HG03280 (cell line): ENCODE data around the gene SYNE1.
"Not testable (repeated sequence)": the region's sequence is repeated elsewhere in the genome, so short reads cannot be mapped to it uniquely, and the experiment has no call there.

Experiments
- ATAC-seq: cut with Tn5 transposase; IDR thresholded peaks from one replicate; pipeline ENCODE4 v1.9.1; 2021; ENCODE audit warnings: mild to moderate bottlenecking, moderate library complexity; ENCODE audit not compliant: unreplicated experiment

Gene SYNE1

DNA sequence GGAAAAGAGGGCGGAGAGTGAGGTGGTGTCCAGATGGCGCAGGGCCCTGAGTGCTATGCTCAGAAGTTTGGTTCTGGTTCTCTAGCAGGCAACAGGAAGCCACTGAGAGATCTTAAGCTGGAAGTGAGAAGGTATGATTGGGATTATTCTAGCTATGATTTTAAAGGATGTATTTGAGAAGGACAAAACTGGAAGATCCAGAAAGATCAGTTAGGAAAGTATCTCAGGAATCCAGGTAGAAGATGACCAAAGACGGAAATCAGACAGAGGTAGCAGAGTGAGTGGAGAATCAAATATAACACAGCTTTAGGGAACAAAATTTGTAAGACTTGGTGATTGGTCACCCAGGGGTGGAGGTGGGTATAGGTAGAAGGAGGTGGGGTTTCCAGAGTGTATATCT, 5.8 kb downstream of the SYNE1 start:
- no peak for ATAC-seq

- ATAC-seq, result no peak
These were observed 6.3 kb downstream of the SYNE1 start for GRCh38 chr6:152630832-152631231.

- ATAC-seq, result no peak
These were observed 11.9 kb downstream of the SYNE1 start for GRCh38 chr6:152625213-152625612.

DNA sequence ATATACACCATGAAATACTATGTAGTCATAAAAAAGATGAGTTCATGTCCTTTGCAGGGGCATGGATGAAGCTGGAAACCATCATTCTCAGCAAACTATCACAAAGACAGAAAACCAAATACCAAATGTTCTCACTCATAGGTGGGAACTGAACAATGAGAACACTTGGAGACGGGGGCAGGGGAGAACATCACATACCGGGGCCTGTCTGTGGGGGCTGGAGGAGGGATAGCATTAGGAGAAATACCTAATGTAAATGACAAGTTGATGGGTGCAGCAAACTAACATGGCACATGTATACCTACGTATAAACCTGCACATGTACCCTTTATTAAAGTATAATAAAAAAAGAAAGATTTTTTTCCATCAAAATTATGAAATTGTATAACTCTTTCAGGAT, 22.4 kb downstream of the SYNE1 start:
- not testable (repeated sequence) for ATAC-seq

DNA sequence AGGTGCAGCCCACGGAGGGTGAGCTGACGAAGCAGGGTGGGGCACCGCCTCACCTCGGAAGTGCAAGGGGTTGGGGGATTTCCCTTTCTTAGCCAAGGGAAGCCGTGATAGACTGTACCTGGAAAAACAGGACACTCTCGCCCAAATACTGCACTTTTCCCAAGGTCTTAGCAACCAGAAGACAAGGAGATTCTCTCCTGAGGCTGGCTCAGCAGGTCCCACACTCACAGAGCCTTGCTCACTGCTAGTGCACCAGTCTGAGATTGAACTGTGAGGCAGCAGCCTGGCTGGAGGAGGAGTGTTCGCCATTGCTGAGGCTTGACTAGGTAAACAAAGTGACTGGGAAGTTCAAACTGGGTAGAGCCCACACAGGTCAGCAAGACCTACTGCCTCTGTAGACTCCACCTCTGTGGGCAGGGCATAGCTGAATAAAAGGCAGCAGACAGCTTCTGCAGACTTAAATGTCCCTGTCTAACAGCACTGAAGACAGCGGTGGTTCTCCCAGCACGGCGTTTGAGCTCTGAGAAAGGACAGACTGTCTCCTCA, 28.0 kb downstream of the SYNE1 start:
- no peak for ATAC-seq

DNA sequence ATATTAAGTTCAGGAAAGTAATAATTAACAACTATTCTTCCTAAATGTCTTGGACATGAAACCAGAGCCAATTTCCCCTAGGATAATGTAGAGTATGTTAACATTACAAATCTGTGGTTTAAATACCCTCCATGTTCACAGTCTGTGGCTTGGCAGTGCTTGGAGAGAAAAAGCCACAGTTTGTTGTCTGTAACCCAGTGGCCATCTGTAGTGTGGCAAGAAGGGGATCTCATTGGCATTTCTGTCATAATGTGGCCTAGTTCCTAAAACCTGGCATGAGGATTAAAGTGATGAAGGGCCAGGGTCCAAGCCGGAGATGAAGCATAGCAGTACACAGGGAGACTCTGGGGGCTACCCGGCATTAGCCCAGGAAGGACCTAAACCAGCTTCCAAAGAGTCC, 31.2 kb downstream of the SYNE1 start:
- no peak for ATAC-seq

GRCh38 chr6:152605342-152605741, 31.8 kb downstream of the SYNE1 start:
- ATAC-seq, result no peak

- ATAC-seq, result no peak
These were observed 33.3 kb downstream of the SYNE1 start for GRCh38 chr6:152603911-152604310.

GRCh38 chr6:152600022-152600421, 37.1 kb downstream of the SYNE1 start:
- no peak for ATAC-seq

DNA sequence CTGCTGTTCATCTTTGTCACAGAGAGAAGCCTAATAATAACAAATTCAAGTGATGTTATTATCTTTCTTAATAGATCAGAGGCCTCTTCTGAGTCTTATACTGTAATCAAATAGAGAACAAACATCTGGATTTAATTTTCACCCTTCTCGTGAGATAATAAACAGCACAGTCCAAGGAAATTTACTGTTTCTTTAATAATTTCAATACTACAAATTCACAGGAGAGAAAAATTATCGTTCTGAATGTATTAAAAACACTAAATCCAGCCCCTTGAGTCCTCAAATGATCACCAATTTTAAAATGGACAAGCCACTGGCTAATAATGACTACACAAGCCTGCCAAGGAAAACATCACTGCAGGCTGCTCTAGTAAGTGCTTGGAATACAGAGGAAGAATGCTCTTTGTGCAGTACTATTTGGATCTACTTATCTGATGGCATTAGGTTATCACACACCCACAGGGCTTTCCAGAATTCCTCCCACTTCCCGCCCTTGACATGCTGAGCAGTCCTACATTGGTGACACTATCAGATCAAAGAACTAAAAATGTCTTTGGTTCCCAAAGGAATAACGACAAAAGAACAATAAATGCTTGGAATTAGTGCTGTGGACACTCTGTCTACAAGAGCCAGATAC, 38.1 kb downstream of the SYNE1 start:
- no peak for ATAC-seq

DNA sequence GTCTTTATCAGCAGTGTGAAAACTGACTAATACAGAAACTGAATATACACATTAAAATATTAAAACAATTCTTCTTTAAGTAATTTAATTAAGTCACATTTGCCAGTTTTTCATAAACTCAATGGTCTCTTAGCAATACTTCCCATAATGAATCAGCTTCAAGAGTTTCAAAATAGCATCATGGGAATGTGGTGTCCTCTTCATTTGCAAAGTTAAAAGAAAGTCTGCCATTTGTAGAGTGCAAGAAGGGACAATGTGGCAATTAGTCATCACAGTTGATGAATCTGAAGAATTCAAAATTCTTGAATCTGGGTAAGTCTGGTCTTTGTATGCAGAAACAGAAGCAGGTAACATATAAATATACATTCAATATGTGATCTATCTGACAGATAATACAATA, 38.7 kb downstream of the SYNE1 start:
- ATAC-seq, result no peak

DNA sequence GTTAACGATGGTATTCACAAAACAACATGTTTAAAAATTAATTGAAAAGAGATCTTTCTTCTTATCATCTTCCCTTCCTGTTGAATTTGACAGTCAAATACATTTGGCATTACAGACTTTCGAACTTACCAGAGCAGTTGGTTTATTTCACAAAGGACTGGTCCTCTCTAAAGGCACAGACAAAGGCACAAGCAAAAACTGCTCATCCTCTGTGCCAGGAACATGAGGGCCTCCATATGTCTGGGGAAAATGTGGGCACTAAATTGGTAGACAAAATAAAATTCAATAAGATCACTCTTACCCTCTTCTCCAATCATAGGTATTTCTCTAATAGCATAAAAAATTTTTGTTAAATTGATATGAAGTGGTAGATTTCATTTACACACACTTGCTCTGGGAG, 40.4 kb downstream of the SYNE1 start:
- ATAC-seq, result no peak

- no peak for ATAC-seq
These were observed 41.7 kb downstream of the SYNE1 start for GRCh38 chr6:152595499-152595898.

DNA sequence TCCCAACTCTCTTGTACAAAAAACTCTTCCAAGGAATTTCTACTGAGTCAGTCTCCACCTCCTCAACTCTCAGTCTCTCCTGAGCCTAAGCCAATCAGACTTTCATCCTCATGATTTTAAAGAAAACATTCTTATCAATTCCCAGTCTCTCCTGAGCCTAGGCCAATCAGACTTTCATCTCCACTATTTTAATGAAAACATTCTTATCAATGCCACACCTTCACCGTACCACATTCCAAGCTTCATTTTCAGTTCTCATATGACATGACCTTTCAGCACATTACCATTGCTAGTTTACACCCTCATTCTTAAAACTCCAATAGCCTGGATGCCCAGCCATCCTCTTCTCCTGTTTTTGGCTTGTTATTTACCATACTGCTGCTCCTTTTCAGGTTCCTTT, 42.5 kb downstream of the SYNE1 start:
- no peak for ATAC-seq

DNA sequence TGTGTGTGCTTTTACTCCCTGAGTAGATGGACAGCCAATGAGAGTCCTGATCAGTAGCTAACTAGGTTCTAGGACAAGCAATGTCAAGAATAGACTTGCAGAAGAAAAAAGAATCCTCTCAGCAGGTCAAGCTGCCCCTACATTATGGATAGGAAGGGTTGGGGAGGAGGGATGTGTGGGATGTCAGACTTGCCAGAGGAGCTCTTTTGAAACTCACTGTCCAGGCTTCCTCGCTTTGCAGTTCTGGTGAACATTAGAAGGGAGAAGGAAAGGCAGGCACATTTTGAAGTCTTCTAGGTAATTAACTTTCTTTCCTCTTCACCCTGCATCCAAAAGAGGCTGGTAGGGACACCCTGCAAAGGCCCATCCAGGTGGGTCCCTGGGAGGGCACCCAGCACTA, 48.7 kb downstream of the SYNE1 start:
- no peak for ATAC-seq

GRCh38 chr6:152587473-152587872, 49.7 kb downstream of the SYNE1 start:
- ATAC-seq, result no peak

GRCh38 chr6:152585236-152585635, 51.9 kb downstream of the SYNE1 start:
- ATAC-seq, result no peak

- ATAC-seq, result no peak
These were observed 53.3 kb downstream of the SYNE1 start for GRCh38 chr6:152583888-152584287.

DNA sequence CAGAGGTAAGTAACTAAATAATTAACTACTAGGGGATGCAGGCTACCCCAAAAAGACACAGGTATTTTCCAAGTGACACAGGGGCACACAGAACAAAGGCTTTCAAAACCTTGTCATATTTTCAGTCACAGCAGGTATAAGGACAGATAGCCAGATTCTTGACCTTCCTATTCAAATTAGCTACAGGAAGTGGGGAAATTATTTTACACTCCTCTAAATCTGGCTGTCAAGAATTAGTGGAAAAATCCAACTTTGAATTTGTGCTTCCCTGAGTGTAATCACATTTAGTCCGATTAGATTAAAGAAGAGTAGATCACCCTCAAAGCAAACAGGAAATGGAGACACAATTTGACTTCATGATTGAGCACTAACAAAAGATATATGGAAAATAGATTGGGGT, 60.6 kb downstream of the SYNE1 start:
- ATAC-seq, result no peak

GRCh38 chr6:152575621-152576150, 61.5 kb downstream of the SYNE1 start:
- ATAC-seq, result no peak

DNA sequence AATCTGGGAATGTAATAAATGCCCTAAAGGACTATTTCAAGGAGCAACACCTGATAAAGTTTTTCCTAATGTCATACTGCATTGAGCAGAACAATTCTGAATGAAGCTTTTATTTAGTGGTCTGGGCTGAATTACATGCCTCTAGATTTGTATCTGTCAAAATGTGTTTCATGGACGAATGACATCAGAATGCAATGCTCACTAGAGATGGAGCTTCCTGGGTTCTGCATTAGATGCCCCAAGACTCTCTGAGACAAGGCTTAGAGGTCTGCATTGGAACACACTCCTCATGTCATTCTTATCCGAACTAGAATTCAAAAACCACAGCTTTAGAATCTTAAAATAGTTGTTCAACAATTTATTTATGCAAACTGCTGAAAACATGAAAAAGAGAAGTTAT, 62.0 kb downstream of the SYNE1 start:
- no peak for ATAC-seq

- no peak for ATAC-seq
These were observed 63.4 kb downstream of the SYNE1 start for GRCh38 chr6:152573762-152574161.
